Measurements from ENCODE around the gene TCL1A.

- TF ChIP-seq CTCF (IDR thresholded peaks at IDR 0.05) = no peak
- no peak for TF ChIP-seq SIN3A (IDR thresholded peaks at IDR 0.05; ENCODE audit: borderline replicate concordance, insufficient read depth, low read depth, low read length)
- TF ChIP-seq POLR2AphosphoS5 (IDR thresholded peaks at IDR 0.05; ENCODE audit: low read depth, low read length) = no peak
These were observed 15.6 kb downstream of the TCL1A start for GRCh38 chr14:95698287-95698686.

All from Panc1 (cell line).